LNCaP clone FGC (cell line): ENCODE measurements around the gene NFIA.

Experiments
- DNase-seq: peaks from one replicate; pipeline ENCODE4 v3.0.0-alpha.2; 2011; ENCODE audit warnings: low read depth
- H3K4me3 ChIP-seq: 2 replicates; pipeline ENCODE4 v1.5.1; 2011; ENCODE audit warnings: mild to moderate bottlenecking, low read depth, low read length, control low read depth
- TF ChIP-seq, protein P1 (sequence below): IDR thresholded peaks from 2 replicates; pipeline ENCODE4 v1.5.1; 2012; ENCODE audit warnings: mild to moderate bottlenecking; ENCODE audit not compliant: control insufficient read depth, insufficient read depth; ENCODE audit errors: extremely low read depth

NFIA gene

DNA sequence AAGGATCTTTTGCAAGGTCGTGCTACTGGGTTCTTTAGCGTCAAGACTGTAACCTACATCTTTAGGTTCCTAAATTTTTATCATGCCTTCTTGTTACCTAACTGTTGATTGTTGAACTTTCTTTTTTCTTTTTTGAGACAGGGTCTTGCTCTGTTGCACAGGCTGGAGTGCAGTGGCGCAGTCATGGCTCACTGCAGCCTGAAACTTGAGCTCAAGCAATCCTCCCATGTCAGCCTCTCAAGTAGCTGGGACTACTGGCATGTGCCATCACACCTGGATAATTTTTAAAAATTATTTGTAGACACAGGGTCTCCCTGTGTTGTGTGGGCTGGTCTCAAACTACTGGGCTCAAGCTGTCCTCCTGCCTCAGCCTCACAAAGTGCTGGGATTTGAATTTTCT, 52.9 kb downstream of the NFIA start:
- TF ChIP-seq, protein P1, sequence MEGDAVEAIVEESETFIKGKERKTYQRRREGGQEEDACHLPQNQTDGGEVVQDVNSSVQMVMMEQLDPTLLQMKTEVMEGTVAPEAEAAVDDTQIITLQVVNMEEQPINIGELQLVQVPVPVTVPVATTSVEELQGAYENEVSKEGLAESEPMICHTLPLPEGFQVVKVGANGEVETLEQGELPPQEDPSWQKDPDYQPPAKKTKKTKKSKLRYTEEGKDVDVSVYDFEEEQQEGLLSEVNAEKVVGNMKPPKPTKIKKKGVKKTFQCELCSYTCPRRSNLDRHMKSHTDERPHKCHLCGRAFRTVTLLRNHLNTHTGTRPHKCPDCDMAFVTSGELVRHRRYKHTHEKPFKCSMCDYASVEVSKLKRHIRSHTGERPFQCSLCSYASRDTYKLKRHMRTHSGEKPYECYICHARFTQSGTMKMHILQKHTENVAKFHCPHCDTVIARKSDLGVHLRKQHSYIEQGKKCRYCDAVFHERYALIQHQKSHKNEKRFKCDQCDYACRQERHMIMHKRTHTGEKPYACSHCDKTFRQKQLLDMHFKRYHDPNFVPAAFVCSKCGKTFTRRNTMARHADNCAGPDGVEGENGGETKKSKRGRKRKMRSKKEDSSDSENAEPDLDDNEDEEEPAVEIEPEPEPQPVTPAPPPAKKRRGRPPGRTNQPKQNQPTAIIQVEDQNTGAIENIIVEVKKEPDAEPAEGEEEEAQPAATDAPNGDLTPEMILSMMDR = no peak
- no peak overlapping the region for H3K4me3 ChIP-seq
- DNase-seq = no peak

DNA sequence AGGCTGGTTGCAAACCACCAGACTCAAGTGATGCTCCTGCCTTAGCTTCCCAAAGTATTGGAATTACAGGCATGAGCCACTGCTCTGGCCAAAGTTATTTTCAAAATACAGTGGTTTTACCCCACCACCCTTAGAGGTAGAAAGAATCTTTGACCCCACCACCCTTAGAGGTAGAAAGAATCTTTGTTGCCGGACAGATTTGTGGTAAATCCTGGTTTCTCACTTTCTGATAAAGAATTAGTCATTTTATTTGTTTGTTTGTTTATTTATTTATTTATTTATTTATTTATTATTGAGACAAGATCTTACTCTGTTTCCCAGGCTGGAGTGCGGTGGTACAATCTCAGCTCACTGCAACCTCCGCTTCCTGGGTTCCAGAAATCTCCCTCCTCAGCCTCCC, 55.9 kb downstream of the NFIA start:
- TF ChIP-seq, protein P1 = no peak
- no peak for DNase-seq

DNA sequence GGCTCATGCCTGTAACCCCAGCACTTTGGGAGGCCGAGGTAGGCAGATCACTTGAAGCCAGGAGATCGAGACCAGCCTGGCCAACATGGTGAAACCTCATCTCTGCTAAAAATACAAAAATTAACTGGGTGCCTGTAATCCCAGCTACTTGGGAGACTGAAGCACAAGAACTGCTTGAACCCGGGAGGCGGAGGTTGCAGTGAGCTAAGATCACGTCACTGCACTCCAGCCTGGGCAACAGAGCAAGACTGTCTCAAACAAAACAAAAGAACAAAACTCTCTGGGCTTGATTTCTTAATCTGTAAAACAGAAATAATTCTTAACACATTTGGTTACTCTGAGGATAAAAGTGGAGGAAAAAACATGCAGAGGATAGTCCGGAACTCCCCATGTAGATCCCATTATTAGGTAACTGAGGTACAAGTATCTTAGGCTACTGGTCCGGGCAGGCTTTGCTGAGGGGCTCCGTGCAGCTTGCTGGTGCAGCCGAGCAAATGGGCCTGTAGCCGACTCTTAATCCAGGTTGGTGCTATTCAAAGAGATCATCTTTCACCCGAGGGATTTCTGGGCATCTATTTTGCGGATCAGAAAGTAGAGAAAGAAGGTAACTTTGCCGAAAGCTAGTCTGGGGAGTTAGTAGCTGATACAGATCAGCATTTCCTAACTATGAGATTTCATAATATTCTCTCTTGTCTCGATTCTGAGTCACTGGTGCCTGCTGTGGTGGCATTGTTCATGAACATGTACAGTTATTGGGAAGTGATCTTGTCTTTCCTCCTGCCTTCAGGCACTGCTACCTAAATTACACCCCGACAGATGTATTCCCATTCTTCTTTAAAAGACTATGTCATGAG, 56.8 kb downstream of the NFIA start:
- TF ChIP-seq, protein P1 = no peak
- no peak overlapping the region for H3K4me3 ChIP-seq
- no peak for DNase-seq

More for the DNA sequence above, 55.9 kb downstream of the NFIA start:
- no peak overlapping the region for H3K4me3 ChIP-seq

DNA sequence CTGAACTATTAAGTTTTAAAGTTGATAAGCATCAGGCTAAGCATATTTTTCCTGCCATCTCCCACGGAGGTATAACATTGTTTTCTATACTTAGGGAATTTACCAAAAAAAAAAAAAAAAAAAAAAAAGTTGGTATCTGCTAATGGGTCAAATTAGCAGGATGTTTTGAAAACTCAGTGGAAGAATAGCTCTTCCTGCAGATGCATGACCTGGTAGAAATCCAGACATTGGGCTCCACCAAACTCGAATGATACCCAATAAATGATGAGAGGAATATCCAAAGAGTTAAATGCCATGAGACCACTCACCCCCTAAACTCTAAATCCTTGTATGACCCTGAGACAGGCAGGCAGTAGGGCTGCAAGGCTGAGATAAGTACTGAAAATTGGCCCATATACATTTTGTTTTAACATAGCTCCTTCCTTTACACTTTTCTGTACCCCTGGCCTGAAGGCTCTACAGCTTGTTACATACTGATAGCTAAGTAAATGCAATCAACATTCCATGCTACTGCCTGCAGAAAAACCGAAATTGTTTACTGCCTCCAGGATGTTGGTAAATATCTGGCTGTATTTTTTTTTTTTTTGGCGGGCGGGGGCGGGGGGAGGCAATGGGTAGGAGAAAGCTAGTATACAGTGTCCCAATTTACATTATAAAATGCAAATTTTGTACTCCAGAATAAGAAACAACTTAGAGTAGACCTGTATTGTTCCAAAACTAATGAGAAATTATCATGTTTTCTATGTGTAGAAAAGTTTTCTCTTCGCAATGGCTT, 57.6 kb downstream of the NFIA start:
- TF ChIP-seq, protein P1 = no peak
- no peak overlapping the region for H3K4me3 ChIP-seq
- DNase-seq = no peak

DNA sequence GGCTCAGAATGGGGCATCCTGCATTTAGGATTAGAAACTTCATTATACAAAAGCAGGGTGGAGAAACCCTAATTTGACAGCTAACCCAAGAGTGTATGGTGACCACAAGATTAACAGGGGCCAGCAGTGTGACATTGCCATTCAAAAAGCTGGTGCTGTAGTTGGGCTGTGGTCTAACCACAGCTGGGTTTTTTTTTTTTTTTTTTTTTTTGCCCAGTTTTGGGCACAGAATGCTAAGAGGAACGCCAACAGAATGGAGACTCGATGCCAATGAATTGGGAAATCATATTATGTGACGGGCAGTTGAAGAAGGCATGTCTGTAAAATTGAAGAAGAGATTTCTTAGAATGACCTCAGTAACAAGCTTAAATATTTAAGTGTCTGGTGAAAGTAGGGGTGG, 58.4 kb downstream of the NFIA start:
- no peak for DNase-seq

DNA sequence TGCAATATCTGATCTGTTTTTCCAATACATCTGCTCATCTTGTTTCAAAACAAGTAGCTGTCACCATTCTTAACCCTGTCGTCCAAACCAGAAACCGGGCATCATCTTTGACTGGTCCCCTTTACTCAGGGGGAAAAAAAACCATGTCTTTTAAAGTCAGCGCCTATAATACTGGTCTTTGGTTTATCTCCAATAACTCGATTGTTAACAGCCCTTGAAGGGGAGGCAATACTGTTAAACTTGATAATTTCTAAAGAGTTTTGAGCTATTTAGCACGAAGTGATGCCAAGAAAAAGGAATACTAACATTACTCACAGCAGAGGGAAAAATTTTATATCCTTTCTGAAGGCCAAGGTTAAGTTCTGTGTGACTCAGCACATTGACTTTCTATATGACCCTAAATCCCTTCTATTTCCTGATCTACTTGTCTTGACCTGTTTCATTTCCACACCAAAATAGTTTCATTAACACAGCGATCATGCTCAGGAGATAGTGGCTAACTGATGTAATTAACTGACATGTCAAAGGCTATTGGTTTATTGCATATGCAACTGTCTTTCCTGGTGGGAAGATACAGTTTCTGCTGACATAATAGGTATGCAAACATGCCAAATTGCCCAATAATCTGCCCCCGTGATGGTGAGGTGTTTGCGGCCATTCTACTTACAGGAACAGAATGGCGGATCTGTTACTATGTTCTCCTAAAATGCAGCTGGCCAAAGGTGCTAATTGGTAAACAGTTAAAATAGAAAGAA, 59.1 kb downstream of the NFIA start:
- TF ChIP-seq, protein P1 = no peak
- no peak overlapping the region for H3K4me3 ChIP-seq
- DNase-seq = no peak

More for the DNA sequence above, 58.4 kb downstream of the NFIA start:
- H3K4me3 ChIP-seq = no peak overlapping the region
- TF ChIP-seq, protein P1 = no peak
